GM18907 (cell line): ENCODE data around the gene ZNF281.
A peak's percentile ranks its signal among the peaks of the same experiment; 100 is the strongest.
"Not testable (repeated sequence)": the region's sequence is repeated elsewhere in the genome, so short reads cannot be mapped to it uniquely, and the experiment has no call there.

ENCODE experiments used
- ATAC-seq: cut with Tn5 transposase; IDR thresholded peaks from one replicate; pipeline ENCODE4 v1.9.1; 2021; ENCODE audit warnings: mild to moderate bottlenecking, moderate library complexity; ENCODE audit not compliant: unreplicated experiment

The ZNF281 gene

GRCh38 chr1:200409761-200410565 is at the start of gene ZNF281:
Gene ZNF281 (minus strand): TSS chr1:200410036. CDS start chr1:200409705, 331 bp downstream.
- ATAC-seq = peak; percentile 90

- no peak for ATAC-seq
Observed at GRCh38 chr1:200458780-200459179, 48.9 kb upstream of the ZNF281 start.

- ATAC-seq = no peak
Observed at GRCh38 chr1:200457810-200458209, 48.0 kb upstream of the ZNF281 start.

- no peak for ATAC-seq
Observed at GRCh38 chr1:200454425-200454824, 44.6 kb upstream of the ZNF281 start.

- ATAC-seq = no peak
Observed at GRCh38 chr1:200453553-200453905, 43.7 kb upstream of the ZNF281 start.

GRCh38 chr1:200452850-200453552 is 43.2 kb upstream of the ZNF281 start:
- ATAC-seq = no peak

- peak; percentile 89 for ATAC-seq
Observed at GRCh38 chr1:200448034-200448762, 38.4 kb upstream of the ZNF281 start.

- ATAC-seq = no peak
Observed at GRCh38 chr1:200445213-200445612, 35.4 kb upstream of the ZNF281 start.

- ATAC-seq = no peak
Observed at GRCh38 chr1:200444478-200444877, 34.6 kb upstream of the ZNF281 start.

- no peak for ATAC-seq
Observed at GRCh38 chr1:200443860-200444259, 34.0 kb upstream of the ZNF281 start.

GRCh38 chr1:200442537-200443156 is 32.8 kb upstream of the ZNF281 start:
- ATAC-seq = no peak

- no peak for ATAC-seq
Observed at GRCh38 chr1:200442023-200442422, 32.2 kb upstream of the ZNF281 start.

GRCh38 chr1:200438911-200439310 is 29.1 kb upstream of the ZNF281 start:
- ATAC-seq = no peak

- ATAC-seq = not testable (repeated sequence)
Observed at GRCh38 chr1:200438413-200438812, 28.6 kb upstream of the ZNF281 start.

GRCh38 chr1:200437556-200438203 is 27.8 kb upstream of the ZNF281 start:
- peak; percentile 76 for ATAC-seq

- ATAC-seq = no peak
Observed at GRCh38 chr1:200437088-200437487, 27.3 kb upstream of the ZNF281 start.

GRCh38 chr1:200436436-200436835 is 26.6 kb upstream of the ZNF281 start:
- no peak for ATAC-seq

- no peak for ATAC-seq
Observed at GRCh38 chr1:200435200-200435780, 25.5 kb upstream of the ZNF281 start.

- ATAC-seq = no peak
Observed at GRCh38 chr1:200433586-200433985, 23.8 kb upstream of the ZNF281 start.

- no peak for ATAC-seq
Observed at GRCh38 chr1:200432586-200432985, 22.8 kb upstream of the ZNF281 start.
